Progenitor cell of endocrine pancreas (in vitro differentiated cells): ENCODE measurements around the gene CNOT1. TPM values are rescaled to one million over a fixed set of nuclear protein-coding genes. Genes with fewer than 3 reads are reported as not detected.

Experiments used
- DNase-seq: peaks from one replicate; pipeline ENCODE4 v3.0.0; 2021; ENCODE audit warnings: low spot score; ENCODE audit not compliant: unreplicated experiment
- H3K27ac Mint-ChIP-seq: 2 replicates; pipeline ENCODE4 v1.8.0; 2021; ENCODE audit warnings: mild to moderate bottlenecking, moderate library complexity, mixed read lengths
- H3K27me3 Mint-ChIP-seq: 2 replicates; pipeline ENCODE4 v1.8.0; 2021; ENCODE audit warnings: mixed read lengths
- H3K36me3 Mint-ChIP-seq: 2 replicates; pipeline ENCODE4 v1.8.0; 2022; ENCODE audit warnings: mixed read lengths; ENCODE audit not compliant: insufficient read depth
- H3K4me1 Mint-ChIP-seq: 2 replicates; pipeline ENCODE4 v1.8.0; 2021; ENCODE audit warnings: low read depth, mixed read lengths
- H3K4me3 Mint-ChIP-seq: 2 replicates; pipeline ENCODE4 v1.8.0; 2021; ENCODE audit warnings: low read depth, mild to moderate bottlenecking, moderate library complexity, mixed read lengths
- H3K9me3 Mint-ChIP-seq: 2 replicates; pipeline ENCODE4 v1.8.0; 2021; ENCODE audit warnings: low read depth, mixed read lengths
- total RNA-seq: library from RNA; stranded (reverse); gene quantifications from 2 replicates; pipeline ENCODE4 v1.2.1, GENCODE V29; 2021
- TF ChIP-seq, protein P1 (sequence below): fragments of 200-600 bp; sonication (generic); IDR thresholded peaks from one replicate; pipeline ENCODE4 v1.5.0; 2021; ENCODE audit warnings: antibody characterized with exemption, mild to moderate bottlenecking; ENCODE audit not compliant: unreplicated experiment

CNOT1 gene
- total RNA-seq, 1 donor from 2014 or later = 235 TPM

DNA sequence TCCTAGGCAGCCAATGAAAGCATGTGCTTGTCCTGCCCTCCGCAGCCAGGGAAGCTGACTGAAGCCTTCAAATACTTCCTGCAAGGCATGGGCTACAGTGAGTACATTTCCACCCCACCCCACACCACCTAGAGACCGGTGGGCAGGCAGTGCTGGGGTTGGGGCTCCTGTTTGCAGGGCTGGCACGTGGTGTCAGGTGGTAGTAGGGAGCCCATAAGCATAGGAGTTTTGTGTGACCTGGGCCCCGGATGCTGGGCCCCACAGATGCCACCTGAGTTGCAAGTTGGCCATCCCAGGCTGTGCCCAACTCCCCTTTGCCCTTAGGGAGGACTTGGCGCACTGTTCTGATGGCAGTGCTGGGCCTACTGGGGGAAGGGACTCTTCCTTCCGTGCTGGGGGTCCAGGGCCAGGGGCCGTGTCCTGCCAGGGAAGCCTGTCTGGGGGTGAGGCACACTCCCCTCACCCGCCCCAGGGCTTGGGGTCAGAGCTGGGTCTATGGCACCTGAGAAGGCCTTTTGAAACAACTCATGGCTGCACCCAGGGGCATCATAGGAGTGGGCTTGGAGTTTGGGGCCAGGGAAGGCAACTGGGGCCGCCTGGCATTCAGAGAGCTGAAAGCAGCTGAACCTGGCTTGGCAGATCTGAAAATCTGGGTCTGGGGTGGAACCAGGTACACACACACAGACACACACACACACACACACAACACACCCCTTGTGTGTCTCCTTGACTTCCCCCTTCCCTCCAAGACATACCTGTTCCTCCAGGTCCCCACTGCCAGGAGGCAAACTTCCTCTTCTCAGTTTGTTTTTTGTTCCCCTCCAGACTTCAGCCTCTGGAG is 120.2 kb downstream of the CNOT1 start:
- Mint-ChIP-seq H3K36me3 (peaks cover 3% of the 10 kb centered on the region), H3K4me1 (peaks cover 9% of the 10 kb centered on the region), H3K27me3 (no peaks in the 10 kb centered on the region), H3K9me3 (no peaks in the 10 kb centered on the region), H3K27ac (no peak overlapping the region), H3K4me3 (no peak overlapping the region)
- DNase-seq = no peak
- TF ChIP-seq, protein P1, sequence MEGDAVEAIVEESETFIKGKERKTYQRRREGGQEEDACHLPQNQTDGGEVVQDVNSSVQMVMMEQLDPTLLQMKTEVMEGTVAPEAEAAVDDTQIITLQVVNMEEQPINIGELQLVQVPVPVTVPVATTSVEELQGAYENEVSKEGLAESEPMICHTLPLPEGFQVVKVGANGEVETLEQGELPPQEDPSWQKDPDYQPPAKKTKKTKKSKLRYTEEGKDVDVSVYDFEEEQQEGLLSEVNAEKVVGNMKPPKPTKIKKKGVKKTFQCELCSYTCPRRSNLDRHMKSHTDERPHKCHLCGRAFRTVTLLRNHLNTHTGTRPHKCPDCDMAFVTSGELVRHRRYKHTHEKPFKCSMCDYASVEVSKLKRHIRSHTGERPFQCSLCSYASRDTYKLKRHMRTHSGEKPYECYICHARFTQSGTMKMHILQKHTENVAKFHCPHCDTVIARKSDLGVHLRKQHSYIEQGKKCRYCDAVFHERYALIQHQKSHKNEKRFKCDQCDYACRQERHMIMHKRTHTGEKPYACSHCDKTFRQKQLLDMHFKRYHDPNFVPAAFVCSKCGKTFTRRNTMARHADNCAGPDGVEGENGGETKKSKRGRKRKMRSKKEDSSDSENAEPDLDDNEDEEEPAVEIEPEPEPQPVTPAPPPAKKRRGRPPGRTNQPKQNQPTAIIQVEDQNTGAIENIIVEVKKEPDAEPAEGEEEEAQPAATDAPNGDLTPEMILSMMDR = no peak

DNA sequence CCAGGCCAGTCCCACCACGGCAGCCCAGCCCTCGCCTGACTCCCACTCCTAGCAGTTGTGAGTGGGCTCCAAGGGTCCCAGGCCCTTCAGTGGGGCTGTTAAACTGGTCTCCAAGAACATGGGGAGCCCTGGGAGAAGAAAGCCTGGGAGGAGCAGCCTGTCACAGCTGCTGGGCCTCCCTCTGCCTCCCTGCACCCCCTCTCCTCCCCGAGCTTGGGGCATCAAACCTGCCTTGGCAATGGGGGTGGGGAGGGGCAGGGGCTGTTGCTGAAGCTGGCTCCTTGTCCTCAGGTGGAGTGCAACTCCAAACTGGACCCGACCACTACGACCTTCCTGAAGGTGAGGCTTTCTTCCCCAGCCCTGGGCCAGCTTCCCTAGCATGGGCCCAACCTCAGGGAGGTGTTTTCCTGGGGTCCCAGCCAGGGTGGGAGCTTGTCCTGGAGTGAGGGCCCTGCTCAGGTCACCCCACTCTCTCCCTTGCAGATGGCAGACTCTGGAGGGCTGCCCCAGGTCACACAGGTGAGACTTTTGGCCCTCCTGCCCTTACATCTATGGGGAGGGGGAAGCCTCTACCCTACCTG is 120.9 kb downstream of the CNOT1 start:
- DNase-seq = no peak
- Mint-ChIP-seq H3K9me3 (no peaks in the 10 kb centered on the region), H3K4me1 (peaks cover 6% of the 10 kb centered on the region), H3K27ac (no peak overlapping the region), H3K36me3 (peaks cover 3% of the 10 kb centered on the region), H3K4me3 (no peak overlapping the region), H3K27me3 (no peaks in the 10 kb centered on the region)
- TF ChIP-seq, protein P1 = no peak

DNA sequence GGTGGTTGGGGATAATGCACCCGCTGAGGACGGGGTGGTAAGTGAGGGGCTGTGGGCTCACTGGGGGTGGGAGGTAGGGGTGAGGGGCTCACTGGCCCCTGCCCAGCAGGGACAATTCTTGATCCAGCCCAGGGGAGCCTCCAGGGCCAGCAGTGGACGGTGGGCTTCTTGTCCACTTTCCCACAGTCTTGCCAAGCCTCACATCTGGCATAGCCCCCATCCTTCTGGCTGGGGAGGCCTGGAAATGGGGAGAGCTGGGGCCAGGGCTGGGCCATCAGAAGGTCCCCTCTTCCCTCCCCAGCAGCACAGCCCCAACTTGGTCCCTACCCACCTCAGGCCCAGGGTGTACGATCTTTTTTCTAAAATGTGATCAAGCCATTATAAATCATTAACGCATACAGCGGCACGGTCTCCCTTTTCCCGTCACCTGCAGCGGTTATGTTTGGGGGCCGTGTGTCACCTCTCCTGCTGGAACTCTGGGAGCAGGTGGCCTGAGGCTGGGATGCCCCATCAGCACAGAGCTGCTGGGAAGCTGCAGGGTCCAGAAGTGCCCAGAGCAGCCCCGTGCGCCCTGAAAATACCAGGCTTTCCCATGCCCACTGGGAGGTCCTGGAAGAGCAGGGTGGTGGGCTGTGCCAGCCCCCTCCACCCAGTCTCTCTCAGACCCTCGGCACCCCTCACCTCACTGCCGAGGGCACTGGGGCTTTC is 121.5 kb downstream of the CNOT1 start:
- Mint-ChIP-seq H3K36me3 (peaks cover 3% of the 10 kb centered on the region), H3K4me3 (no peak overlapping the region), H3K4me1 (peaks cover 3% of the 10 kb centered on the region), H3K9me3 (no peaks in the 10 kb centered on the region), H3K27me3 (no peaks in the 10 kb centered on the region), H3K27ac (no peak overlapping the region)
- no peak for DNase-seq
- TF ChIP-seq, protein P1 = no peak

DNA sequence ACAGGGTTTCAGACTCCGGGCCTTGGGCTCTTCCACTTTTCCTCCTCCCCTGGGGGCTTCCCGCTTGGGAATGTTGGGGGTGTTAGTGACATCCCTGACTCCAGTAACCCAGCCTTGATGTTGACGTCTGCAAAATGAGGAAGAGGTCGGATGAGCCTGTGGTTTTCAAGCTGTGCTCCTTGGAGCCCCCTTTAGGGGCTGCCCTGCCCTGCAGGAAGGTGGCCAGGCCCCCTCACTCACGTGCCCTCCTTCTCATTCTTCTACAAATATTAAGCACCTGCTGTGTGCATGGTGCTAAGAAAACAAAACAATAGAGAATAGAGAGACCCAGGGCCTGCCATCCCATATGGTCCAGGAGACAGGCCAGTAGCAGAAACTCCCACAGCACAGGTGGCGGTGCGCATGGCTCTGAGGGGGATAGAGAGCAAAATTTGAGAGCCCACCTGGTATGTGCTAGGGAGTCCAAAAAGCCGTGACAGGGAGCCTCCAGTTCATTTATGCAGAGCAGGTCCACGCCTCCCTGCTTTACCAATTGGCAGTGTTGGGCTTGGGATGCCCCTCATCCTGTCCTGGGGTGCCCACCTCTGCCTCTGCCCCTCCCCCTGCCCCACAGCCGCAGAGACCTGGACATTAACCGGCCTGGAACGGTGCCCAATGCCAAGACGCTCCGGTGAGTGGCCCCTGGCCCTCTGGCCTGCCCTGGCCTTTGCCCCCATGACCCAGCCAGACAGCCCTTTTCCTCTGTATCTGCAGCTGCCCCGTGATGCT is 122.2 kb downstream of the CNOT1 start:
- no peaks in the 10 kb centered on the region for H3K27me3 Mint-ChIP-seq
- H3K36me3 Mint-ChIP-seq = peaks cover 3% of the 10 kb centered on the region
- TF ChIP-seq, protein P1 = peak; percentile 10
- H3K9me3 Mint-ChIP-seq = no peaks in the 10 kb centered on the region
- no peak for DNase-seq
- H3K4me3 Mint-ChIP-seq = no peak overlapping the region
- H3K4me1 Mint-ChIP-seq = peaks cover 1% of the 10 kb centered on the region
- no peak overlapping the region for H3K27ac Mint-ChIP-seq
